Kidney (tissue), 14 donors: Measurements from ENCODE around the gene SLC44A3. TPM values are rescaled to one million over a fixed set of nuclear protein-coding genes. Genes with fewer than 3 reads are reported as not detected.

Source experiments
- DNase-seq, 5 donors: peaks; one replicate each; pipeline ENCODE4 v3.0.0-alpha.2; 2013 to 2020
- FAIRE-seq: peaks from 2 replicates; lab custom pipeline; 2012; peaks lifted over from hg19 to GRCh38; lab: Jason Lieb, UNC
- H3K27ac ChIP-seq, 2 donors: one replicate each; pipeline ENCODE4 v1.7.0; 2013; ENCODE audit warnings: low read depth in 2 of 2, low read length in 2 of 2, inconsistent platforms in 1 of 2
- H3K27me3 ChIP-seq: one replicate; pipeline ENCODE4 v1.7.1; 2013; ENCODE audit warnings: low read length, inconsistent platforms; ENCODE audit not compliant: control insufficient read depth, insufficient read depth
- H3K36me3 ChIP-seq, 3 donors: one replicate each; pipeline versions ENCODE4 v1.7.0 to v1.7.1; 2013; ENCODE audit warnings: low read length in 3 of 3, control low read depth in 1 of 3, inconsistent platforms in 1 of 3; ENCODE audit not compliant: insufficient read depth in 3 of 3, control insufficient read depth in 2 of 3
- H3K4me1 ChIP-seq, 3 donors: one replicate each; pipeline versions ENCODE4 v1.7.0 to v1.7.1; 2013; ENCODE audit warnings: low read length in 3 of 3, inconsistent platforms in 1 of 3, low read depth in 1 of 3; ENCODE audit not compliant: control insufficient read depth in 2 of 3, insufficient read depth in 2 of 3
- H3K4me3 ChIP-seq, 3 donors: one replicate each; pipeline versions ENCODE4 v1.7.0 to v1.8.1; 2013; ENCODE audit warnings: low read length in 3 of 3, control low read depth in 1 of 3, inconsistent platforms in 1 of 3
- H3K9ac ChIP-seq, 3 donors: one replicate each; pipeline versions ENCODE4 v1.7.0 to v1.7.1; 2013; ENCODE audit warnings: low read length in 3 of 3, control low read depth in 1 of 3, inconsistent platforms in 1 of 3
- H3K9me3 ChIP-seq, 3 donors: one replicate each; pipeline versions ENCODE4 v1.7.0 to v1.7.1; 2013; ENCODE audit warnings: low read length in 3 of 3, control low read depth in 1 of 3, inconsistent platforms in 1 of 3; ENCODE audit not compliant: control insufficient read depth in 2 of 3, insufficient read depth in 1 of 3
- intact Hi-C: fragments of 100-400 bp; cut with DNase I; formaldehyde crosslinking; loops from one replicate; pipeline ENCODE4 v1.11.1; 2022
- polyA plus RNA-seq: library from polyadenylated mRNA; stranded (reverse); fragments of 350-450 nt; fragmentation: Illumina TruSeq; extraction: RNeasy Lipid Tissue Mini Kit (QIAGEN cat#74804); gene quantifications from one replicate; pipeline ENCODE4 v1.2.3, GENCODE V29; 2014; ENCODE audit warnings: low read depth, low replicate concordance; ENCODE audit not compliant: insufficient read depth
- total RNA-seq: library from RNA; stranded (reverse); fragmentation: NEBNext Ultra II Directional; extraction: Animal tissue kit (Norgen Biotek cat#: 25700); gene quantifications from one replicate; pipeline ENCODE4 v1.2.1, GENCODE V29; 2021
- TF ChIP-seq, protein P1 (sequence below): IDR thresholded peaks from 3 replicates; pipeline ENCODE4 v1.5.1; 2012; ENCODE audit warnings: mild to moderate bottlenecking, moderate library complexity, borderline replicate concordance; ENCODE audit not compliant: insufficient read depth; ENCODE audit errors: extremely low read depth
- donor health status: control.
- donor health status: control.
- donor health status: control.
- donor health status: control.
- donor health status: control.
- donor health status: DM: yes; HTN: yes; CAD: no.
- donor health status: Normal renal cell carcinoma (clear cell type).

The SLC44A3 gene
- total and polyA plus RNA-seq, 2 donors from 2014 or later = 35.2 to 49.6 TPM

DNA sequence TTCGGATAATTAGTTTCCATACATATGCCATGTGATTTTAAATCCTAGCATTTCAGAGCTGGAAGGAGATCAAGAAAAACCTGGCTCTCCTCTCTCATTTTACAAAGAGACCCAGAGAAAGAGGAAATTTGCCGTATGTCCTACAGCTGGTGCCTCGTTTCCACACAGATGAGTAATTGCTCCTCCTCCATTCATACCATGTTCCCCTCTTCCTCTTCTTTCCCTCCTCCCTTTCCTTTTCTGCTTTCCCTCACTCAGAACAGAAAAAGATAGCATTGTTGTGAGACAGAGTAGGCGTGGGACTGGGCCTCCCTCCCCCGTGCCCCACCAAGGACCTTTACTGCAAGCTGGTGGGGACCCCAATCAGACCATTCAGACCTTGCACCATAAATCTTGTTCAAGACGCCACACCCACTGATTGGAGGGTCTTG lies 13.7 kb upstream of the SLC44A3 start:
- Histone ChIP-seq H3K9me3 (no peaks in the 10 kb centered on the region), H3K36me3 (no peaks in the 10 kb centered on the region), H3K4me3 (peak overlapping the region in 1 of 3 donors; percentile 6), H3K4me1 (peaks cover 2 to 15% (median 9%) of the 10 kb centered on the region in 3 donors), H3K27me3 (no peaks in the 10 kb centered on the region), H3K9ac (no peak overlapping the region), H3K27ac (no peak overlapping the region)
- FAIRE-seq (no peak), DNase-seq (peak in 3 of 5 donors; percentile 26 to 69 (median 48))
- intact Hi-C loops = loop anchor here (10.0 kb wide), 1 partner anchor 282 kb away; no protein-coding TSS in a partner anchor
- TF ChIP-seq, protein P1, sequence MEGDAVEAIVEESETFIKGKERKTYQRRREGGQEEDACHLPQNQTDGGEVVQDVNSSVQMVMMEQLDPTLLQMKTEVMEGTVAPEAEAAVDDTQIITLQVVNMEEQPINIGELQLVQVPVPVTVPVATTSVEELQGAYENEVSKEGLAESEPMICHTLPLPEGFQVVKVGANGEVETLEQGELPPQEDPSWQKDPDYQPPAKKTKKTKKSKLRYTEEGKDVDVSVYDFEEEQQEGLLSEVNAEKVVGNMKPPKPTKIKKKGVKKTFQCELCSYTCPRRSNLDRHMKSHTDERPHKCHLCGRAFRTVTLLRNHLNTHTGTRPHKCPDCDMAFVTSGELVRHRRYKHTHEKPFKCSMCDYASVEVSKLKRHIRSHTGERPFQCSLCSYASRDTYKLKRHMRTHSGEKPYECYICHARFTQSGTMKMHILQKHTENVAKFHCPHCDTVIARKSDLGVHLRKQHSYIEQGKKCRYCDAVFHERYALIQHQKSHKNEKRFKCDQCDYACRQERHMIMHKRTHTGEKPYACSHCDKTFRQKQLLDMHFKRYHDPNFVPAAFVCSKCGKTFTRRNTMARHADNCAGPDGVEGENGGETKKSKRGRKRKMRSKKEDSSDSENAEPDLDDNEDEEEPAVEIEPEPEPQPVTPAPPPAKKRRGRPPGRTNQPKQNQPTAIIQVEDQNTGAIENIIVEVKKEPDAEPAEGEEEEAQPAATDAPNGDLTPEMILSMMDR = no peak

DNA sequence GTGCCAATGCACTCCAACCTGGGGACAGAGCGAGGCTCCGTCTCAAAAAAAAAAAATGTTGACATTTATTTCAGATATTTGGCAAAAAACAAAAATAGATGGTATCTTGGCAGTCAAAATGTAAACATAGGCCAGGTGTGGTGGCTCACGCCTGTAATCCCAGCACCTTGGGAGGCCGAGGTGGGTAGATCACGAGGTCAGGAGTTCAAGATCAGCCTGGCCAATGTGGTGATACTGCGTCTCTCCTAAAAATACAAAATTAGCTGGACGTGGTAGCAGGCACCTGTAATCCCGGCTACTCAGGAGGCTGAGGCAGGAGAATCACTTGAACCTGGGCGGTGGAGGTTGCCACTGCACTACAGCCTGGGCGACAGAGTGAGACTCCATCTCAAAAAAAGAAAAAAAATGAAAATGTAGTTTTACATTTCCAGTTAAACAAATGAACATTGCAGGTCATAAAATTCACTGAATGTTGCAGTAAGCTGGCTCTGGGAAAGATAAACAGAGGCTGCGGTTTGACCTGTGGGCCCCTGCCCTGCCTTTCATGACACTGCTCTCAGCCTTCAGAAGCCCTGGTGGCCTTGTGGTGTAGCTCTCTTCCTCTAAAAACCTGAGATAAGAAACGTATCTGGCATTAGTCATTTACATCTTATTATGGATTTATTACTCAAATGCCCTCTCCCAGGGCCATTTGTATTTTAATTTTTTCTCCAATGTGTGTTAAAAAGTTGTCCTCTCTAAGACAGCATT lies 12.2 kb upstream of the SLC44A3 start:
- H3K4me1 ChIP-seq = peaks cover 0 to 8% (median 2%) of the 10 kb centered on the region in 3 donors
- intact Hi-C loops = loop anchor here (10.0 kb wide), 1 partner anchor 283 kb away; no protein-coding TSS in a partner anchor
- no peak for FAIRE-seq
- TF ChIP-seq, protein P1 = no peak
- H3K9ac ChIP-seq = no peak overlapping the region
- no peak overlapping the region for H3K27ac ChIP-seq
- no peak overlapping the region for H3K4me3 ChIP-seq
- DNase-seq = no peak
- no peaks in the 10 kb centered on the region for H3K36me3 ChIP-seq
- no peaks in the 10 kb centered on the region for H3K9me3 ChIP-seq
- H3K27me3 ChIP-seq = no peaks in the 10 kb centered on the region

DNA sequence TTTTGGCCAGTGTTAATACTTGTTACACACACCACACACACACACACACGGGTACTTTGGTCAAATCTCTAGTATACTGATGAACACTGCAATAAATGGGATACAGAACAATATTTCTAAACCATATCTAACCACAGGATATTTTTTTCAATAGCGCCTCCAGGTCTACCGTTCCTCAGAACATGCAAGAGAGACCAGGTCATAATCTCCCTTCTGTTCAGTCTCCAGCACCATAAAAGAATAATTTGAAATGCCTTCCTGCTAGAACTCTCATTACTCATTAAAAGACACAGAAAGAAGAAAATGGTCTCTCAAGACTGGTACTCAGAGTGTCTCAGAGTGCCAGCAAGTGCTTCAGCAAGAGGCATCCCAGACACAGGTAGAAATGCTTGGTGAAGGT lies 11.5 kb upstream of the SLC44A3 start:
- Histone ChIP-seq H3K4me1 (peaks cover 0 to 8% (median 2%) of the 10 kb centered on the region in 3 donors), H3K9ac (no peak overlapping the region), H3K4me3 (no peak overlapping the region), H3K9me3 (no peaks in the 10 kb centered on the region), H3K27me3 (no peaks in the 10 kb centered on the region), H3K36me3 (no peaks in the 10 kb centered on the region), H3K27ac (no peak overlapping the region)
- TF ChIP-seq, protein P1 = no peak
- intact Hi-C loops = loop anchor here (10.0 kb wide), 1 partner anchor 284 kb away; no protein-coding TSS in a partner anchor
- DNase-seq (no peak), FAIRE-seq (no peak)
